Measurements from ENCODE around the gene MTARC2. TPM values are rescaled to one million over a fixed set of nuclear protein-coding genes. Genes with fewer than 3 reads are reported as not detected.

Gene MTARC2
- total and polyA plus RNA-seq, 2 of the 13 experiments (the other 11 are each of a cell fraction or from before 2014, with no cell fraction given) = 8.5 to 10.1 TPM

DNA sequence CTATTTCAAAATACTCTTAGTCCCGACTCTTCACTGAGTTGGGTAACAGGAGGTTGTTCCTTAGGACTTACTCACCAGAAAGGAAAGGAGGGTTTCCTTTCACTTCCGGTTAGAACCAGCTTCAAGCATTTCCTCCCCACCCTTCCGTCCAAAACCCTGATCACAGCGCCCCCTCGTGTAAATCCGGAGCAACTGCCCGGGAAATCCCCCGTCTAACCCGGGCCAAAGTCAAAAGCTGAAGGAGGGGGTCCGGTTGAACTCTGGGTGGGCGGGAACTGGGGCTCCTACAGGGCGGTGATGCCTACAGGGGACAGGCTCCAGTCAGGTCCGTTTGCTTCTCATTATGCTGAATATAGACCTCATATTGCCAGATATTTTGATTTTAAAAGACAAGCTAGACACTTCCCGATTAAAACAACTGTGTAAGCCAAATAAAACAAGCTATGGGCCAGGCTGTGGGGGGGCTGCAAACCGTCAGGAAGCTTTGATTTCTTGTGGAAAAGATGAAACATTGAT, 15.0 kb upstream of the MTARC2 start (continued):
- TF ChIP-seq, protein P1, sequence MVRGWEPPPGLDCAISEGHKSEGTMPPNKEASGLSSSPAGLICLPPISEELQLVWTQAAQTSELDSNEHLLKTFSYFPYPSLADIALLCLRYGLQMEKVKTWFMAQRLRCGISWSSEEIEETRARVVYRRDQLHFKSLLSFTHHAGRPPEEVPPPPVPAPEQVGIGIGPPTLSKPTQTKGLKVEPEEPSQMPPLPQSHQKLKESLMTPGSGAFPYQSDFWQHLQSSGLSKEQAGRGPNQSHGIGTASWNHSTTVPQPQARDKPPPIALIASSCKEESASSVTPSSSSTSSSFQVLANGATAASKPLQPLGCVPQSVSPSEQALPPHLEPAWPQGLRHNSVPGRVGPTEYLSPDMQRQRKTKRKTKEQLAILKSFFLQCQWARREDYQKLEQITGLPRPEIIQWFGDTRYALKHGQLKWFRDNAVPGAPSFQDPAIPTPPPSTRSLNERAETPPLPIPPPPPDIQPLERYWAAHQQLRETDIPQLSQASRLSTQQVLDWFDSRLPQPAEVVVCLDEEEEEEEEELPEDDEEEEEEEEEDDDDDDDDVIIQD (CRISPR knock-in tag; IDR thresholded peaks at IDR 0.05; ENCODE audit: low read depth) = 0 out of 2 replicates have a peak, but pooled peaks have one; percentile 12
- no peak for TF ChIP-seq NR2F6 (IDR thresholded peaks at IDR 0.05)
- 0 out of 2 replicates have a peak, but pooled peaks have one; percentile 20 for TF ChIP-seq NR2F6 (CRISPR knock-in tag; IDR thresholded peaks at IDR 0.05)
- no peak for TF ChIP-seq CBX5 (CRISPR knock-in tag; IDR thresholded peaks at IDR 0.05; ENCODE audit: borderline replicate concordance)
- no peak for TF ChIP-seq CREM (IDR thresholded peaks at IDR 0.05)
- TF ChIP-seq CREM (CRISPR knock-in tag; IDR thresholded peaks at IDR 0.05) = no peak
- TF ChIP-seq ZNF451 (CRISPR knock-in tag; IDR thresholded peaks at IDR 0.05) = no peak
- no peak for TF ChIP-seq LCORL (IDR thresholded peaks at IDR 0.05)
- peak; percentile 78 for TF ChIP-seq LCORL (CRISPR knock-in tag; IDR thresholded peaks at IDR 0.05)
- TF ChIP-seq, protein P2, sequence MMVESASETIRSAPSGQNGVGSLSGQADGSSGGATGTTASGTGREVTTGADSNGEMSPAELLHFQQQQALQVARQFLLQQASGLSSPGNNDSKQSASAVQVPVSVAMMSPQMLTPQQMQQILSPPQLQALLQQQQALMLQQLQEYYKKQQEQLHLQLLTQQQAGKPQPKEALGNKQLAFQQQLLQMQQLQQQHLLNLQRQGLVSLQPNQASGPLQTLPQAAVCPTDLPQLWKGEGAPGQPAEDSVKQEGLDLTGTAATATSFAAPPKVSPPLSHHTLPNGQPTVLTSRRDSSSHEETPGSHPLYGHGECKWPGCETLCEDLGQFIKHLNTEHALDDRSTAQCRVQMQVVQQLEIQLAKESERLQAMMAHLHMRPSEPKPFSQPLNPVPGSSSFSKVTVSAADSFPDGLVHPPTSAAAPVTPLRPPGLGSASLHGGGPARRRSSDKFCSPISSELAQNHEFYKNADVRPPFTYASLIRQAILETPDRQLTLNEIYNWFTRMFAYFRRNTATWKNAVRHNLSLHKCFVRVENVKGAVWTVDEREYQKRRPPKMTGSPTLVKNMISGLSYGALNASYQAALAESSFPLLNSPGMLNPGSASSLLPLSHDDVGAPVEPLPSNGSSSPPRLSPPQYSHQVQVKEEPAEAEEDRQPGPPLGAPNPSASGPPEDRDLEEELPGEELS (CRISPR knock-in tag; IDR thresholded peaks at IDR 0.05) = peak; percentile 24; the same call in 1 of the 2 replicates
- TF ChIP-seq, protein P3, sequence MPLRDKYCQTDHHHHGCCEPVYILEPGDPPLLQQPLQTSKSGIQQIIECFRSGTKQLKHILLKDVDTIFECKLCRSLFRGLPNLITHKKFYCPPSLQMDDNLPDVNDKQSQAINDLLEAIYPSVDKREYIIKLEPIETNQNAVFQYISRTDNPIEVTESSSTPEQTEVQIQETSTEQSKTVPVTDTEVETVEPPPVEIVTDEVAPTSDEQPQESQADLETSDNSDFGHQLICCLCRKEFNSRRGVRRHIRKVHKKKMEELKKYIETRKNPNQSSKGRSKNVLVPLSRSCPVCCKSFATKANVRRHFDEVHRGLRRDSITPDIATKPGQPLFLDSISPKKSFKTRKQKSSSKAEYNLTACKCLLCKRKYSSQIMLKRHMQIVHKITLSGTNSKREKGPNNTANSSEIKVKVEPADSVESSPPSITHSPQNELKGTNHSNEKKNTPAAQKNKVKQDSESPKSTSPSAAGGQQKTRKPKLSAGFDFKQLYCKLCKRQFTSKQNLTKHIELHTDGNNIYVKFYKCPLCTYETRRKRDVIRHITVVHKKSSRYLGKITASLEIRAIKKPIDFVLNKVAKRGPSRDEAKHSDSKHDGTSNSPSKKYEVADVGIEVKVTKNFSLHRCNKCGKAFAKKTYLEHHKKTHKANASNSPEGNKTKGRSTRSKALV (CRISPR knock-in tag; IDR thresholded peaks at IDR 0.05) = 0 out of 2 replicates have a peak, but pooled peaks have one; percentile 28
- TF ChIP-seq, protein P4, sequence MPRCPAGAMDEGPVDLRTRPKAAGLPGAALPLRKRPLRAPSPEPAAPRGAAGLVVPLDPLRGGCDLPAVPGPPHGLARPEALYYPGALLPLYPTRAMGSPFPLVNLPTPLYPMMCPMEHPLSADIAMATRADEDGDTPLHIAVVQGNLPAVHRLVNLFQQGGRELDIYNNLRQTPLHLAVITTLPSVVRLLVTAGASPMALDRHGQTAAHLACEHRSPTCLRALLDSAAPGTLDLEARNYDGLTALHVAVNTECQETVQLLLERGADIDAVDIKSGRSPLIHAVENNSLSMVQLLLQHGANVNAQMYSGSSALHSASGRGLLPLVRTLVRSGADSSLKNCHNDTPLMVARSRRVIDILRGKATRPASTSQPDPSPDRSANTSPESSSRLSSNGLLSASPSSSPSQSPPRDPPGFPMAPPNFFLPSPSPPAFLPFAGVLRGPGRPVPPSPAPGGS (CRISPR knock-in tag; IDR thresholded peaks at IDR 0.05) = no peak
- peak; percentile 86 for TF ChIP-seq ELF1 (CRISPR knock-in tag; IDR thresholded peaks at IDR 0.05)
- TF ChIP-seq, protein P5, sequence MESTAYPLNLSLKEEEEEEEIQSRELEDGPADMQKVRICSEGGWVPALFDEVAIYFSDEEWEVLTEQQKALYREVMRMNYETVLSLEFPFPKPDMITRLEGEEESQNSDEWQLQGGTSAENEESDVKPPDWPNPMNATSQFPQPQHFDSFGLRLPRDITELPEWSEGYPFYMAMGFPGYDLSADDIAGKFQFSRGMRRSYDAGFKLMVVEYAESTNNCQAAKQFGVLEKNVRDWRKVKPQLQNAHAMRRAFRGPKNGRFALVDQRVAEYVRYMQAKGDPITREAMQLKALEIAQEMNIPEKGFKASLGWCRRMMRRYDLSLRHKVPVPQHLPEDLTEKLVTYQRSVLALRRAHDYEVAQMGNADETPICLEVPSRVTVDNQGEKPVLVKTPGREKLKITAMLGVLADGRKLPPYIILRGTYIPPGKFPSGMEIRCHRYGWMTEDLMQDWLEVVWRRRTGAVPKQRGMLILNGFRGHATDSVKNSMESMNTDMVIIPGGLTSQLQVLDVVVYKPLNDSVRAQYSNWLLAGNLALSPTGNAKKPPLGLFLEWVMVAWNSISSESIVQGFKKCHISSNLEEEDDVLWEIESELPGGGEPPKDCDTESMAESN (CRISPR knock-in tag; conservative IDR thresholded peaks at IDR 0.05) = no peak
- TF ChIP-seq, protein P6, sequence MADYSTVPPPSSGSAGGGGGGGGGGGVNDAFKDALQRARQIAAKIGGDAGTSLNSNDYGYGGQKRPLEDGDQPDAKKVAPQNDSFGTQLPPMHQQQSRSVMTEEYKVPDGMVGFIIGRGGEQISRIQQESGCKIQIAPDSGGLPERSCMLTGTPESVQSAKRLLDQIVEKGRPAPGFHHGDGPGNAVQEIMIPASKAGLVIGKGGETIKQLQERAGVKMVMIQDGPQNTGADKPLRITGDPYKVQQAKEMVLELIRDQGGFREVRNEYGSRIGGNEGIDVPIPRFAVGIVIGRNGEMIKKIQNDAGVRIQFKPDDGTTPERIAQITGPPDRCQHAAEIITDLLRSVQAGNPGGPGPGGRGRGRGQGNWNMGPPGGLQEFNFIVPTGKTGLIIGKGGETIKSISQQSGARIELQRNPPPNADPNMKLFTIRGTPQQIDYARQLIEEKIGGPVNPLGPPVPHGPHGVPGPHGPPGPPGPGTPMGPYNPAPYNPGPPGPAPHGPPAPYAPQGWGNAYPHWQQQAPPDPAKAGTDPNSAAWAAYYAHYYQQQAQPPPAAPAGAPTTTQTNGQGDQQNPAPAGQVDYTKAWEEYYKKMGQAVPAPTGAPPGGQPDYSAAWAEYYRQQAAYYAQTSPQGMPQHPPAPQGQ (CRISPR knock-in tag; IDR thresholded peaks at IDR 0.05; ENCODE audit: borderline replicate concordance) = no peak
- TF ChIP-seq ZNF431 (CRISPR knock-in tag; IDR thresholded peaks at IDR 0.05; ENCODE audit: borderline replicate concordance, low read depth) = no peak
- TF ChIP-seq SP4 (CRISPR knock-in tag; IDR thresholded peaks at IDR 0.05) = no peak
- no peak for TF ChIP-seq ZNF136 (CRISPR knock-in tag; IDR thresholded peaks at IDR 0.05; ENCODE audit: low read depth)
- peak; percentile 82; the same call in 1 of the 2 replicates for TF ChIP-seq ZBTB7B (CRISPR knock-in tag; IDR thresholded peaks at IDR 0.05)
- TF ChIP-seq ZNF224 (CRISPR knock-in tag; IDR thresholded peaks at IDR 0.05) = no peak

All from HepG2 (cell line).